ENCODE measurements around the gene TFPI. TPM values are rescaled to one million over a fixed set of nuclear protein-coding genes. Genes with fewer than 3 reads are reported as not detected.

The TFPI gene
- total RNA-seq, 4 donors from 2014 or later: 75.1 to 110 (median 92.2) TPM

- WGBS, 2 donors: 16 to 19% methylated on average over 2 of the region's 2 CpGs
- peaks cover 0 to 20% (median 0%) of the 10 kb centered on the region in 4 donors for H3K4me1 ChIP-seq
- H3K27me3 ChIP-seq: no peaks in the 10 kb centered on the region
- no peak overlapping the region for H3K4me3 ChIP-seq
- no peak overlapping the region for H3K27ac ChIP-seq
- DNase-seq (ENCODE audit: low spot score in 2 of 2): peak; percentile 37 to 88
- no peaks in the 10 kb centered on the region for H3K9me3 ChIP-seq
- H3K36me3 ChIP-seq: no peaks in the 10 kb centered on the region
- TF ChIP-seq POLR2A (IDR thresholded peaks at IDR 0.05) (no peak), EP300 (IDR thresholded peaks at IDR 0.05) (peak in 1 of 2 donors; percentile 10), CTCF (IDR thresholded peaks at IDR 0.05) (peak; percentile 60 to 84 (median 78))
Observed at GRCh38 chr2:187499941-187500532, 54.2 kb downstream of the TFPI start.

- no peak overlapping the region for H3K4me3 ChIP-seq
- H3K27me3 ChIP-seq: no peaks in the 10 kb centered on the region
- peak in 1 of 2 donors; percentile 41 for DNase-seq (ENCODE audit: low spot score in 2 of 2)
- no peak for TF ChIP-seq EP300 (IDR thresholded peaks at IDR 0.05)
- TF ChIP-seq CTCF (IDR thresholded peaks at IDR 0.05): peak in 4 of 5 experiments; percentile 20 to 39 (median 28)
- TF ChIP-seq POLR2A (IDR thresholded peaks at IDR 0.05): no peak
- peaks cover 0 to 9% (median 0%) of the 10 kb centered on the region in 4 donors for H3K4me1 ChIP-seq
- H3K36me3 ChIP-seq: peaks cover 0 to 16% (median 0%) of the 10 kb centered on the region in 3 donors
- H3K27ac ChIP-seq: no peak overlapping the region
- WGBS, 2 donors: 19 to 27% methylated on average over 1 of the region's 1 CpG
- H3K9me3 ChIP-seq: no peaks in the 10 kb centered on the region
Observed at GRCh38 chr2:187497858-187498463, 56.3 kb downstream of the TFPI start.

GRCh38 chr2:187497140-187497539, 57.1 kb downstream of the TFPI start:
- 74 to 80% methylated on average over 2 of the region's 2 CpGs for WGBS, 2 donors
- no peak for DNase-seq (ENCODE audit: low spot score in 2 of 2)
- no peak overlapping the region for H3K27ac ChIP-seq
- TF ChIP-seq EP300 (IDR thresholded peaks at IDR 0.05): no peak
- no peak for TF ChIP-seq POLR2A (IDR thresholded peaks at IDR 0.05)
- TF ChIP-seq CTCF (IDR thresholded peaks at IDR 0.05): no peak
- no peaks in the 10 kb centered on the region for H3K27me3 ChIP-seq
- no peaks in the 10 kb centered on the region for H3K9me3 ChIP-seq
- peaks cover 0 to 22% (median 0%) of the 10 kb centered on the region in 3 donors for H3K36me3 ChIP-seq
- no peak overlapping the region for H3K4me3 ChIP-seq
- H3K4me1 ChIP-seq: peaks cover 0 to 9% (median 0%) of the 10 kb centered on the region in 4 donors

- peaks cover 0 to 22% (median 0%) of the 10 kb centered on the region in 3 donors for H3K36me3 ChIP-seq
- no peaks in the 10 kb centered on the region for H3K27me3 ChIP-seq
- peaks cover 0 to 6% (median 0%) of the 10 kb centered on the region in 4 donors for H3K4me1 ChIP-seq
- H3K27ac ChIP-seq: no peak overlapping the region
- no peaks in the 10 kb centered on the region for H3K9me3 ChIP-seq
- TF ChIP-seq CTCF (IDR thresholded peaks at IDR 0.05) (no peak), EP300 (IDR thresholded peaks at IDR 0.05) (no peak), POLR2A (IDR thresholded peaks at IDR 0.05) (no peak)
- WGBS, 2 donors: 69 to 70% methylated on average over 1 of the region's 1 CpG
- no peak for DNase-seq (ENCODE audit: low spot score in 2 of 2)
- no peak overlapping the region for H3K4me3 ChIP-seq
Observed at GRCh38 chr2:187495324-187495723, 58.9 kb downstream of the TFPI start.

- WGBS, 2 donors: 91 to 96% methylated on average over 3 of the region's 3 CpGs
- TF ChIP-seq EP300 (IDR thresholded peaks at IDR 0.05) (no peak), CTCF (IDR thresholded peaks at IDR 0.05) (no peak), POLR2A (IDR thresholded peaks at IDR 0.05) (no peak)
- no peak for DNase-seq (ENCODE audit: low spot score in 2 of 2)
- Histone ChIP-seq H3K9me3 (no peaks in the 10 kb centered on the region), H3K27me3 (no peaks in the 10 kb centered on the region), H3K36me3 (peaks cover 0 to 22% (median 0%) of the 10 kb centered on the region in 3 donors), H3K4me1 (peaks cover 0 to 6% (median 0%) of the 10 kb centered on the region in 4 donors), H3K4me3 (no peak overlapping the region), H3K27ac (no peak overlapping the region)
Observed at GRCh38 chr2:187493877-187494568, 60.2 kb downstream of the TFPI start.

Measured in tibial nerve (tissue), 4 donors.